ENCODE results near the gene DCC.

- TF ChIP-seq GATA3 (IDR thresholded peaks at IDR 0.05; ENCODE audit: low read depth, low read length) (no peak), GATA2 (IDR thresholded peaks at IDR 0.05; ENCODE audit: low read depth, low read length) (no peak)
These were observed 141.1 kb downstream of the DCC start for GRCh38 chr18:52481116-52481515.
